Measurements from ENCODE around the gene TTLL13.

- TF ChIP-seq CTCF (IDR thresholded peaks at IDR 0.05) (no peak), POLR2A (IDR thresholded peaks at IDR 0.05) (no peak)
Measured at GRCh38 chr15:90295270-90295648, 45.9 kb downstream of the TTLL13 start.

Measured in lower leg skin (tissue), 3 donors.